NB4 (cell line): ENCODE data around the gene ABCA8.

Experiments used
- DNase-seq: peaks from one replicate; pipeline ENCODE4 v3.0.0; 2010; ENCODE audit warnings: low read depth
- H3K4me3 ChIP-seq: one replicate; pipeline ENCODE4 v1.5.1; 2011; ENCODE audit warnings: mild to moderate bottlenecking, low read depth, low read length, moderate library complexity
- MAX ChIP-seq: IDR thresholded peaks from 2 replicates; pipeline ENCODE4 v1.6.1; 2011; ENCODE audit warnings: low read depth, low read length
- MYC ChIP-seq: IDR thresholded peaks from 2 replicates; pipeline ENCODE4 v1.6.1; 2011; ENCODE audit warnings: low read depth, low read length
- POLR2A ChIP-seq: IDR thresholded peaks from 2 replicates; pipeline ENCODE4 v1.6.1; 2011; ENCODE audit warnings: mild to moderate bottlenecking; ENCODE audit not compliant: insufficient read length; ENCODE audit errors: extremely low read depth
- TF ChIP-seq, protein P1 (sequence below): IDR thresholded peaks from one replicate; pipeline ENCODE4 v1.5.1; 2012; ENCODE audit warnings: low read depth, low read length

The ABCA8 gene

DNA sequence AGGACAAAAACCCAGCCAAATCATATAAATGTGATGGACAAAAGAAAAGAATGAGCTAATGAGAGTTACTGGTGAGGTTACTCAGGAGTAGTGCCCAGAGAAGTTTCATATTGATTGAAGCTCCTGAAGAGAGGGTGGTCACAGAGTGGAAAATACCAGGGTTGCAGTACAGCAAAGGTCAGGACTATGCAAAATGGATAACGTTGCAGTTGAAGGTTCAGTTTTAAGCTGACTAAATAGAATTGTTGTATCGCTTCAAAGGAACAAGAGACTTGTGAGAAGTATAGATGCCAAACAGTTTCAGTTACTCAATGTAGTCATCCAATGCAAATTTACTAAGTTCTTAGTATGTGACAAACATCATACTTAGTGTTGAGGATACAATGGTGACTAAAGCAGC lies 47.1 kb downstream of the ABCA8 start:
- DNase-seq = no peak
- TF ChIP-seq MAX (no peak), POLR2A (no peak), MYC (no peak)
- TF ChIP-seq, protein P1, sequence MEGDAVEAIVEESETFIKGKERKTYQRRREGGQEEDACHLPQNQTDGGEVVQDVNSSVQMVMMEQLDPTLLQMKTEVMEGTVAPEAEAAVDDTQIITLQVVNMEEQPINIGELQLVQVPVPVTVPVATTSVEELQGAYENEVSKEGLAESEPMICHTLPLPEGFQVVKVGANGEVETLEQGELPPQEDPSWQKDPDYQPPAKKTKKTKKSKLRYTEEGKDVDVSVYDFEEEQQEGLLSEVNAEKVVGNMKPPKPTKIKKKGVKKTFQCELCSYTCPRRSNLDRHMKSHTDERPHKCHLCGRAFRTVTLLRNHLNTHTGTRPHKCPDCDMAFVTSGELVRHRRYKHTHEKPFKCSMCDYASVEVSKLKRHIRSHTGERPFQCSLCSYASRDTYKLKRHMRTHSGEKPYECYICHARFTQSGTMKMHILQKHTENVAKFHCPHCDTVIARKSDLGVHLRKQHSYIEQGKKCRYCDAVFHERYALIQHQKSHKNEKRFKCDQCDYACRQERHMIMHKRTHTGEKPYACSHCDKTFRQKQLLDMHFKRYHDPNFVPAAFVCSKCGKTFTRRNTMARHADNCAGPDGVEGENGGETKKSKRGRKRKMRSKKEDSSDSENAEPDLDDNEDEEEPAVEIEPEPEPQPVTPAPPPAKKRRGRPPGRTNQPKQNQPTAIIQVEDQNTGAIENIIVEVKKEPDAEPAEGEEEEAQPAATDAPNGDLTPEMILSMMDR = no peak
- H3K4me3 ChIP-seq = no peak overlapping the region

DNA sequence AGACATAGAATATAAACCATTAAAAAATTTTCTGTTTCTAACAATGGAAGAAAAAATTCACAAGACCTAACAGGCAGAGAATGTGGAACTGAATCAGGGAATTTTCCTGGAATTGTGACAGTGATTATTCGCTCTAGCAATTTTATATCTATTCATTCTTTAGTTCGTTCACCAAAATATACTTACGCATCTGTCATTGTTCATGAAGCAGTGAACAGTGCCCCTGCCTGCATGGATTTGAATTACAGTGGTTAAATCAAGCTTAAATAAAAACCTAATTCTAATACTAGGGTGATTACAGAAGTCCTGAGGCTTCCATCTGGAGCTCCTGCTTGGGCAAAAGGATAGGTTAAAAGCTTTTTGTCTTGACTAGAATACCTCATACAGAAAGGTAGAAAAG lies 48.6 kb downstream of the ABCA8 start:
- TF ChIP-seq POLR2A (no peak), MAX (no peak), MYC (no peak)
- TF ChIP-seq, protein P1 = peak; percentile 10
- no peak for DNase-seq
- H3K4me3 ChIP-seq = no peak overlapping the region

DNA sequence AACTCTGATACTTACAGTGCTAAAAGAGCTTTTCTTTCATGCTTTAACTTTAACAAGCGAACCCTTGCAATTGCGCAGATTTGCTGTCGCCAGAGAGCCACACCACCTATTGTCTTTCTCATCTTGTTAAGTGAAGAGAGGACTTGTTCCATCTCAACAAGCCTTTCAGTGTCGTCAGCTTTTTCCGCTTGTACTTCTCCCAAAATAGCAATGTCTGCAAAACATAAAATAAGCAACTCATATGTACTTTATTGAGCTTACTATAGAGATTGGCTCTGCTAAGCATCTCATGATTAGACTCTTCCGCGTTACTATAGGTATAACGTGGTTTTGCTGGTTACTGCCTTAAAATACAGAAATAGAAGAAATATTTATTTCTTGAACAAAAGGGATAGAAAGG lies 51.9 kb downstream of the ABCA8 start:
- no peak for DNase-seq
- H3K4me3 ChIP-seq = no peak overlapping the region
- TF ChIP-seq, protein P1 = no peak

DNA sequence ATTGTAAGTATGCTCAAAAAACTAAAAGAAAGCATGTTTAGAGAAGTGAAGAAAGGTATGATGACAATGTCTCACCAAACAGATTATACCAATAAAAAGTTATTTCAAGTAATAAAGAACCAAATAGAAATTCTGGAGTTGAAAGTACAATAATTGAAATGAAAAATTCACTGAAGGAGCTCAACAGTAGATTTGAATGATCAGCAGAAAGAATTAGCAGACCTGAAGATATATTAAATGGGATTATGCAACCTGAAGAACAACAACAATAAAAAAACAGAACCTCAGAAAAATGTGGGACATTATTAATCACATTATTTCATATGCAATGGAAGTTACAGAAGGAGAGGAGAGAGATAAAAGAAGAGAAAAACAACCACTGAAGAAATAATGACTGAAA lies 57.6 kb downstream of the ABCA8 start:
- TF ChIP-seq MAX (no peak), POLR2A (no peak), MYC (no peak)
- TF ChIP-seq, protein P1 = no peak
- DNase-seq = no peak
- no peak overlapping the region for H3K4me3 ChIP-seq

- H3K4me3 ChIP-seq = no peak overlapping the region
- no peak for DNase-seq
- no peak for TF ChIP-seq MAX
- TF ChIP-seq, protein P1 = no peak
- no peak for TF ChIP-seq POLR2A
- no peak for TF ChIP-seq MYC
These were observed 62.5 kb downstream of the ABCA8 start for GRCh38 chr17:68892658-68893057.

- no peak for TF ChIP-seq POLR2A
- no peak for TF ChIP-seq MYC
- TF ChIP-seq, protein P1 = no peak
- no peak for TF ChIP-seq MAX
- DNase-seq = no peak
- no peak overlapping the region for H3K4me3 ChIP-seq
These were observed 63.0 kb downstream of the ABCA8 start for GRCh38 chr17:68892193-68892592.
